Ovary (tissue), 3 donors: ENCODE data around the gene GPX4.

Experiments used
- CTCF ChIP-seq, 3 donors: fragments of 450-650 bp in 2 of 3; fragments of 200-600 bp in 1 of 3; IDR thresholded peaks; one replicate each; pipeline versions ENCODE4 v1.5.1 to v1.8.0; 2016 to 2022; ENCODE audit warnings: antibody characterized with exemption in 3 of 3, mild to moderate bottlenecking in 1 of 3
- EP300 ChIP-seq: sonication (generic); formaldehyde crosslinking; IDR thresholded peaks from one replicate; pipeline ENCODE4 v1.6.1; 2017; ENCODE audit warnings: antibody characterized with exemption
- POLR2A ChIP-seq: fragments of 450-650 bp; IDR thresholded peaks from one replicate; pipeline ENCODE4 v1.6.1; 2017; ENCODE audit warnings: antibody characterized with exemption, mild to moderate bottlenecking, moderate library complexity
- donor health status: DM: no; HTN: no; CAD: no.

DNA sequence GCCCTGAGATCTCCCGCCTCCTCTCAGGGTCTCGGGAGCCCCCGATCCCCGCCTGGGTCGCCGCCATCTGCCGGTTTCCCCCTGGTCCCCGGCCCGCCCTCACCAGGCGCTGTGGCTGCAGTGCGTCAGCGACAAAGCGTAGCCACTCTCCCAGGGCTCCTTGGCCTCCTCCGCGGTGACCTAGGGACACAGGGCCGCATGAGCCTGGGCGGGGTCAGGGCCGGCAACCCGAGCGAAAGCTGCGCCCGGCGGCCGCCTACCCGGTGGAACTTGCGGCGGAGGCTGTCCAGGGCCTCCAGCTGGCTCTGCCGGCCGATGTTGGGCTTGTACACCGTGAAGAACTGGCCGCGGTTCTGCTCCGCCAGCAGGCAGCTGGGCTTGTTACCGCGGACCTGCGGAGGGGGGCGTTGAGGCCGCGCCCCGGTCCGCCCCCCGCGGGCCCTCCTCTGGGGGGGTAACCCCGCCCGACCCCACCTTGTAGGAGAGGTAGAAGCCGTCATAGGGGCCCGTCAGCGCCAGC is 5.3 kb downstream of the GPX4 start:
- TF ChIP-seq CTCF (IDR thresholded peaks at IDR 0.05), result no peak
- no peak for TF ChIP-seq POLR2A
- TF ChIP-seq EP300, result no peak
